OCI-LY1 (cell line): ENCODE results near the gene CDKN2B.

ENCODE experiments used
- H2AFZ ChIP-seq: fragments of 200-600 bp; sonication (generic), shearing (Covaris generic); 2 replicates; pipeline ENCODE4 v1.6.0; 2014; ENCODE audit warnings: antibody characterized with exemption, mild to moderate bottlenecking, low read length
- H3F3A ChIP-seq: fragments of 200-600 bp; sonication (generic), shearing (Covaris generic); 2 replicates; pipeline ENCODE4 v1.6.0; 2014; ENCODE audit warnings: mild to moderate bottlenecking, antibody characterized with exemption, low read length, moderate library complexity; ENCODE audit not compliant: insufficient read depth
- H3K27ac ChIP-seq: fragments of 200-600 bp; sonication (generic); 2 replicates; pipeline ENCODE4 v1.5.1; 2014; ENCODE audit warnings: low read length, mixed run types, mild to moderate bottlenecking, low read depth; ENCODE audit not compliant: poor library complexity, severe bottlenecking
- H3K27me3 ChIP-seq: fragments of 200-600 bp; sonication (generic); 2 replicates; pipeline ENCODE4 v1.6.0; 2014; ENCODE audit warnings: antibody characterized with exemption, mild to moderate bottlenecking, low read length, moderate library complexity; ENCODE audit not compliant: insufficient read depth
- H3K36me3 ChIP-seq: fragments of 200-600 bp; sonication (generic); 2 replicates; pipeline ENCODE4 v1.6.1; 2014; ENCODE audit warnings: mild to moderate bottlenecking, antibody characterized with exemption, low read length, moderate library complexity, mixed read lengths; ENCODE audit not compliant: insufficient read depth
- H3K4me1 ChIP-seq: fragments of 200-600 bp; sonication (generic); 2 replicates; pipeline ENCODE4 v1.5.1; 2014; ENCODE audit warnings: mild to moderate bottlenecking, low read length, moderate library complexity; ENCODE audit not compliant: insufficient read depth, severe bottlenecking
- H3K4me2 ChIP-seq: fragments of 200-600 bp; sonication (generic), shearing (Covaris generic); 2 replicates; pipeline ENCODE4 v1.6.1; 2014; ENCODE audit warnings: low read length
- H3K4me3 ChIP-seq: fragments of 200-600 bp; sonication (generic); 2 replicates; pipeline ENCODE4 v1.5.1; 2014; ENCODE audit warnings: low read length, low read depth, mild to moderate bottlenecking, mixed read lengths; ENCODE audit not compliant: poor library complexity, severe bottlenecking
- H3K79me2 ChIP-seq: fragments of 200-600 bp; shearing (Covaris generic); 2 replicates; pipeline ENCODE4 v1.6.1; 2016; ENCODE audit warnings: mixed run types, low read length, mixed read lengths; ENCODE audit not compliant: insufficient read depth
- H3K9ac ChIP-seq: fragments of 200-600 bp; sonication (generic), shearing (Covaris generic); 2 replicates; pipeline ENCODE4 v1.6.1; 2014; ENCODE audit warnings: mild to moderate bottlenecking, low read length, mixed read lengths
- H3K9me2 ChIP-seq: fragments of 200-600 bp; sonication (generic), shearing (Covaris generic); 2 replicates; pipeline ENCODE4 v1.6.1; 2014; ENCODE audit warnings: low read depth, mild to moderate bottlenecking, low read length, mixed read lengths
- H3K9me3 ChIP-seq: fragments of 200-600 bp; shearing (Covaris generic); 2 replicates; pipeline ENCODE4 v1.6.1; 2014; ENCODE audit warnings: low read length, mixed read lengths
- H4K20me1 ChIP-seq: fragments of 200-600 bp; sonication (generic), shearing (Covaris generic); 2 replicates; pipeline ENCODE4 v1.6.0; 2016; ENCODE audit warnings: mild to moderate bottlenecking, low read length; ENCODE audit not compliant: insufficient read depth
- CTCF ChIP-seq: fragments of 200-600 bp; sonication (generic), shearing (Covaris generic); IDR thresholded peaks from 2 replicates; pipeline ENCODE4 v1.5.1; 2017; ENCODE audit warnings: mild to moderate bottlenecking, antibody characterized with exemption, low read length, moderate library complexity, mixed read lengths
- EZH2 ChIP-seq: fragments of 200-600 bp; sonication (generic), shearing (Covaris generic); IDR thresholded peaks from 2 replicates; pipeline ENCODE4 v1.8.0; 2017; ENCODE audit warnings: borderline replicate concordance, mixed run types, mild to moderate bottlenecking, antibody characterized with exemption, low read length, moderate library complexity, mixed read lengths

Gene CDKN2B

GRCh38 chr9:22037954-22038690 lies 29.0 kb upstream of the CDKN2B start:
- no peaks in the 10 kb centered on the region for H3K79me2 ChIP-seq
- peak overlapping the region; percentile 33 for H3K27ac ChIP-seq
- H3F3A ChIP-seq, result no peaks in the 10 kb centered on the region
- H3K9ac ChIP-seq, result no peak overlapping the region
- no peaks in the 10 kb centered on the region; the same call in 1 of the 2 replicates for H3K36me3 ChIP-seq
- no peak overlapping the region for H3K4me3 ChIP-seq
- peaks cover 20% of the 10 kb centered on the region for H3K4me1 ChIP-seq
- TF ChIP-seq CTCF, result peak; percentile 56
- no peak for TF ChIP-seq EZH2
- H3K4me2 ChIP-seq, result no peak overlapping the region
- H3K9me2 ChIP-seq, result no peaks in the 10 kb centered on the region
- H3K9me3 ChIP-seq, result no peaks in the 10 kb centered on the region
- H2AFZ ChIP-seq, result no peak overlapping the region
- no peaks in the 10 kb centered on the region for H4K20me1 ChIP-seq
- no peaks in the 10 kb centered on the region for H3K27me3 ChIP-seq

- Histone ChIP-seq H4K20me1 (no peaks in the 10 kb centered on the region), H3F3A (no peaks in the 10 kb centered on the region), H3K27me3 (no peaks in the 10 kb centered on the region), H3K9me3 (no peaks in the 10 kb centered on the region), H3K4me1 (peaks cover 23% of the 10 kb centered on the region), H3K9ac (no peak overlapping the region), H3K4me3 (no peak overlapping the region), H2AFZ (no peak overlapping the region), H3K4me2 (no peak overlapping the region), H3K9me2 (no peaks in the 10 kb centered on the region), H3K79me2 (no peaks in the 10 kb centered on the region), H3K36me3 (peaks cover 3% of the 10 kb centered on the region; the same call in 1 of the 2 replicates), H3K27ac (peak overlapping the region; percentile 33)
- TF ChIP-seq CTCF, result no peak
- no peak for TF ChIP-seq EZH2
Measured at GRCh38 chr9:22036866-22037626, 27.9 kb upstream of the CDKN2B start.

DNA sequence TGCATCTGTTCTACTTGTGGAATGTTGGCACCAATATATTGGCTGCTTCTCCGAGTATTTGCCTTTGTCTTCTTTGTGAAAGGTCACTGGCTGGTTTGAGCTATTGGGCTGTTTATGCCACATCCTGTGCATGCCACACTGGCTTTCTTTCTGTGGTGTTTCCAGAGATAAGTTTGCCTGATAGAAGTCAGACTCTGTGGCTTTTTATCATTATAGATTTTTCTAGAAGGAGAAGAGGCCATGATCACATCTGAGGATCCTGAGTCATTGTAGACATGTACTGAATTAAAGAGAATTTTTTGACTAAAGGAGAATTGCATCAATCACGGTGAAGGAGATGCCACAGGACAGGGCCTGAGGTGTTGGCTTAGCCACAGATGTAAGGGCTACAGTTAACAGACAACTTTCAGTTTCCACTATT lies 26.5 kb upstream of the CDKN2B start:
- Histone ChIP-seq H3K79me2 (no peaks in the 10 kb centered on the region), H3K9me3 (no peaks in the 10 kb centered on the region), H3K27me3 (no peaks in the 10 kb centered on the region), H4K20me1 (no peaks in the 10 kb centered on the region), H3K9me2 (no peaks in the 10 kb centered on the region), H3K27ac (no peak overlapping the region), H3K9ac (no peak overlapping the region), H3F3A (no peaks in the 10 kb centered on the region), H3K4me1 (peaks cover 37% of the 10 kb centered on the region), H3K4me2 (no peak overlapping the region), H3K36me3 (peaks cover 3% of the 10 kb centered on the region; the same call in 1 of the 2 replicates), H2AFZ (no peak overlapping the region), H3K4me3 (no peak overlapping the region)
- no peak for TF ChIP-seq CTCF
- no peak for TF ChIP-seq EZH2
